Neuron (in vitro differentiated cells): ENCODE results near the gene SH3BP4.

Experiments
- H2AFZ ChIP-seq: one replicate; pipeline ENCODE4 v1.6.1; 2013; ENCODE audit warnings: low read depth, mild to moderate bottlenecking, inconsistent platforms, low read length, moderate library complexity
- H3K27me3 ChIP-seq: one replicate; pipeline ENCODE4 v1.6.1; 2013; ENCODE audit warnings: low read length; ENCODE audit not compliant: insufficient read depth
- H3K36me3 ChIP-seq: one replicate; pipeline ENCODE4 v1.6.1; 2013; ENCODE audit warnings: low read length; ENCODE audit not compliant: insufficient read depth
- H3K4me1 ChIP-seq: one replicate; pipeline ENCODE4 v1.6.1; 2013; ENCODE audit warnings: low read length; ENCODE audit not compliant: insufficient read depth
- H3K4me3 ChIP-seq: 2 replicates; pipeline ENCODE4 v1.5.1; 2013; ENCODE audit warnings: mild to moderate bottlenecking, low read length, moderate library complexity
- H3K9me3 ChIP-seq: one replicate; pipeline ENCODE4 v1.6.1; 2013; ENCODE audit warnings: low read length

SH3BP4 gene

DNA sequence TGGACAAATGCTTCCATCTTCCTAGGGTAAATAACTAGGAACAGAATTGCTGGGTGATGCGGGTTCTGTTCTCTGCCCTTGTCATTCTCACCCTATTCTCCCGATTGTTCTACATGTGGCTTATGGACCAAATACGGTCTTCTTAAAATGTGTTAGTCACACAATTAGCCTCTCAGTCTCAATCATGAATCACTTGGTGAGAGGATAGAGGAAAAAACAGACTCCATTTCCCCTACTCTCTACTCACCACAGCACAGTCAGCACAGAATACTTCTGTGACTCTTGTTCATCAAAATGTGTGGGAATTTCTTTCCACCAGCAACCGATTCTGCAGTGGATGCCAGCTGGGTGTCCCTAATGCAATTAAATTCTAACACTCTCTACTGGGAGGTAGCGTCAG, 125.2 kb downstream of the SH3BP4 start:
- no peaks in the 10 kb centered on the region for H3K27me3 ChIP-seq
- H3K4me1 ChIP-seq: peaks cover 15% of the 10 kb centered on the region
- H3K36me3 ChIP-seq: no peaks in the 10 kb centered on the region
- no peaks in the 10 kb centered on the region for H3K9me3 ChIP-seq
- H2AFZ ChIP-seq: no peak overlapping the region
- no peak overlapping the region for H3K4me3 ChIP-seq

DNA sequence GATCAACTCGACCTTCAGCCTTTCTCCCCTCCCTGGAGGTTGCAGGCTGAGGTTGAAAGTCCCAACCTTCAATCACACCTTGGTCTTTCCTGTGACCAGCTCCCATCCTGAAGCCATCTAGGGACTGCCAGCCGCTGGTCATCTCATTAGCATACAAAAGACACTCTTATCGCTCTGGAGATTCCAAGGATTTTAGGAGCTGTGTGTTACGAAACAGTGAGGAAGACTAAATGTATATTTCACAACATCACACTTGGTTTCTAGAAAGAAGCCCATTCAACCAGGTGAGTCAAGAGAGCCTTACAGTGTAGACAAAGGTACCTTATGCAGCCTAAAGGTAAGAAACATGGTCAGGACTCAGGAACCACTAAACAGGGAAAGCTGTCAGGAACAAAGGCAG, 126.4 kb downstream of the SH3BP4 start:
- Histone ChIP-seq H3K9me3 (no peaks in the 10 kb centered on the region), H3K4me3 (no peak overlapping the region), H2AFZ (no peak overlapping the region), H3K4me1 (peaks cover 11% of the 10 kb centered on the region), H3K36me3 (no peaks in the 10 kb centered on the region), H3K27me3 (no peaks in the 10 kb centered on the region)

DNA sequence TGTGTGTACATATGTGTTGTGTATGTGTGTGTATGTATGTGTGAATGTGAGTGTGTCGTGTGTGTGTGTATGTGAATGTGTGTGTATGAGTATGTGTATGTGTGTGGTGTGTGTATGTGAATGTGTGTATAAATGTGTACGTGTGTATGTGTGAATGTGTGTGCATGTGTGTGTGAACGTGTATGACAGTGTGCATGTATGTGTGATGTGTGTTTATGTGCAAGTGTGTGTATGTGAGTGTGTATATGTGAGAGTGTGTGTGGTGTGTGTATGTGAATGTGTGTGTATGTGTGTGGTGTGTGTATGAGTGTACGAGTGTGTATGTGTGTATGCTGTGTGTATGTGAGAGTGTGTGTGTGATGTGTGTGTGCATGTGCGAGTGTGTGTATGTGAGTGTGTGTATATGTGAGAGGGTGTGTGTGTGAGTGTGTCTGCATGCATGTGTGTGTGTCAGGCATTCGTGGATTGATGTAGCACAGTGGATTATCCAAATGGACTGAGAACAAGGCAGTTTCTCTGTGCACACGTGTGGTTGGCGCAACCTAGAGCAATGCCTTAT, 127.2 kb downstream of the SH3BP4 start:
- H3K27me3 ChIP-seq: no peaks in the 10 kb centered on the region
- H3K9me3 ChIP-seq: no peaks in the 10 kb centered on the region
- no peaks in the 10 kb centered on the region for H3K36me3 ChIP-seq
- peaks cover 3% of the 10 kb centered on the region for H3K4me1 ChIP-seq
- H3K4me3 ChIP-seq: no peak overlapping the region
- H2AFZ ChIP-seq: no peak overlapping the region

DNA sequence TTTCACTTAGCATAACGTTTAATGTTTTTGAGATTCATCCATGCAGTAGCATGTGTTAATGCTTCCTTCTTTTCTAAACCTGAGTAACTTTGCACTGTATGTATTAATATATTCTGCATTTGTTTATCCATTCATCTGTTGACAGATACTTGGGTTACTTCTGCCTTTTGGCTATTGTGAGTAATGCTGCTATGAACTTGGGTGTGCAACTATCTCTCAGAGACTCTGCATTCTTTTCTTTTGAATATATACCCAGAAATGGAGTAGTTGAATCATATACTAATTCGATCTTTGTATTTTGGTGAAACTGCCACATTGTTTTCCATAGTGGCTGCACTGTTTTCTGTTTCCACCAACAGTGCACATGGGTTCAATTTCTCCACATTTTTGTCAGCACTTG, 128.3 kb downstream of the SH3BP4 start:
- H3K27me3 ChIP-seq: no peaks in the 10 kb centered on the region
- H3K4me1 ChIP-seq: no peaks in the 10 kb centered on the region
- H3K4me3 ChIP-seq: no peak overlapping the region
- no peak overlapping the region for H2AFZ ChIP-seq
- H3K36me3 ChIP-seq: no peaks in the 10 kb centered on the region
- no peaks in the 10 kb centered on the region for H3K9me3 ChIP-seq

DNA sequence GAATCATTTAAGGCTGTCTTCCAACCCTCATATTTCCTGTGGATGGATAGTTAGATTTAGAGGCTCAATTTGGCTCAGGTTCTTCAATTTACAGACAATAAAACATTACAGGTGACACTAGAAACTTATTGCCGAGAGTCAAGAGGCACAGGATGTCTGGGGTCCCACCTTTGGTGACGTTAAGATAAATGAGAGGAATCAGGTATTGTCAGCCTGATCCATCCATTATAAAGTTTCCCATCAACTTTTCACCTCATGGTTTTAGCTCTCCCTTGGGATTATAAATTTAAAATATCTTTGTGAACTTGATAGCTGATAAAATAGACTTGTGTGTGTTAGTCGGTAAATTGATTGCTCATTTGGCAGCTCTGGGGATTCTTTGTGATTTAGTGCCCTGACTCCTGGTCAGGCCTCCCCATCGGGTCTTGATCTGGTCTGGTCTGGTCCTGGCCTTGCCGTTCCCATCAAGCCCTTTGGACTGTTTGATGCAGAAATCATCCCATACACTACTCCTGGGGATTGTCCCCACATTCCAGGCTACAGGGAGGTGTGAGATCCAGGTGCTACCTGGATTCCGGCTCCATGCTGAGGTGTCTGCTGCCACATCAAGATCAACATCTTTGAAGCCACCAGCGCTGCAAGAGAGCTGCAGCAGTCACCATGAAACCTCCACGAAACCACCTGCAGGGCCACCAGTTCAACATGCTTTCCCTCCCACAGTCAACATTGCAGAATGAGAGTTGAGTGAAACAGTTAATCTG, 130.9 kb downstream of the SH3BP4 start:
- no peaks in the 10 kb centered on the region for H3K36me3 ChIP-seq
- H3K4me3 ChIP-seq: no peak overlapping the region
- H2AFZ ChIP-seq: no peak overlapping the region
- no peaks in the 10 kb centered on the region for H3K9me3 ChIP-seq
- peaks cover 19% of the 10 kb centered on the region for H3K4me1 ChIP-seq
- no peaks in the 10 kb centered on the region for H3K27me3 ChIP-seq

DNA sequence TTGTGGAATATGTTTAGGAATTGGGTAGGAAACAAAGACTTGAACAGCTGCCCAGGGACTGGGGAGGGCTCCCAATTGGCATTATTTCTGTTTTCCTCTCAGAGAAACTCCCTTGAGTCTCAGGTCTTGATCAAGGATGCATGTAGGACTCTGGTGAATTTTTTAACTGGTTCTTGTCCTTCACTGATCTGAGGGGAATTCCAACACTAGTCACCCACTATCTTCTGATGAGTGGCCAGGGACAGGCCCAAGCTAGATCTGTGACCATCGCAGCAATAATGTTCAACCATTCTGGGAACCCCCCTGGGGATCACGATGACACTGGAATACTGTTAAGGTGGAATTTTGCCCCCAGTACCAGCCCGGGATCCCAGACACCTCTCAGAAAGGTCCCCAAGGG, 132.0 kb downstream of the SH3BP4 start:
- Histone ChIP-seq H3K9me3 (no peaks in the 10 kb centered on the region), H3K27me3 (no peaks in the 10 kb centered on the region), H3K4me3 (no peak overlapping the region), H3K4me1 (peaks cover 30% of the 10 kb centered on the region), H2AFZ (no peak overlapping the region), H3K36me3 (no peaks in the 10 kb centered on the region)

DNA sequence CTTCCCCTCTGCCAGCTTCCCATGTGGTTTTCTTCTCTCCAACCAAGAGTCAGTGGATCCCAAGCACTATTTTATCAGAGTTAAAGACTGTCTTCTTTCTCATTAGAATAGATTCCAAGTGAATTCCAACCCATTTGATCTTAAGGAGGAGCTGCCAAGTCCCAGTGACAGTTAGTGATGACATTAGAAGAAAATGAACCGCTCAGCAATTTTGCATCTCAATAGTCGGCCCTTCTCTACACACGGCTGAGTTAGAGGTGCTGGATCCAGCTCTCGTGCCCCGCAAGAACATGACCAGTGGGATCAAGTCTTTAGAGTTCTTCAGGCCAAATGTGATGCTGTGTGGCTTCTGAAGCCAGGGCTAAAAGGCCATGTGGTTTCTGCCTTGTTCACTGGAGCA, 132.6 kb downstream of the SH3BP4 start:
- no peaks in the 10 kb centered on the region for H3K9me3 ChIP-seq
- H3K36me3 ChIP-seq: no peaks in the 10 kb centered on the region
- no peak overlapping the region for H2AFZ ChIP-seq
- H3K27me3 ChIP-seq: no peaks in the 10 kb centered on the region
- peaks cover 36% of the 10 kb centered on the region for H3K4me1 ChIP-seq
- H3K4me3 ChIP-seq: no peak overlapping the region

DNA sequence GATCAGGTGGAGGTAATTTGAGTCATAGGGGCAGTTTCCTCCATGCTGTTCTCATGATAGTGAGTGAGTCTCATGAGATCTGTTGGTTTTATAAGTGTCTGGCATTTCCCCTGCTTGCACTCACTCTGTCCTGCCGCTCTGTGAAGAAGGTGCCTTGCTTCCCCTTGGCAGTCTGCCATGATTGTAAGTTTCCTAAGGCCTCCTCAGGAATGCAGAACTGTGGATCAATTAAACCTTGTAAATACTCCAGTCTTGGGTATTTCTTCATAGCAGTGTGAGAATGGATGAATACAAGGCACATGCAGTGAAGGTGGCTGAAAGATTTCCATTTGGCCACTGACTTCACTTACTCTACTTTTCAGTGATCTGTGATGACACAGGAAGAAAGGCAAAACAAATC, 133.7 kb downstream of the SH3BP4 start:
- no peaks in the 10 kb centered on the region for H3K9me3 ChIP-seq
- H3K4me1 ChIP-seq: peaks cover 39% of the 10 kb centered on the region
- no peak overlapping the region for H3K4me3 ChIP-seq
- no peaks in the 10 kb centered on the region for H3K36me3 ChIP-seq
- H2AFZ ChIP-seq: no peak overlapping the region
- H3K27me3 ChIP-seq: no peaks in the 10 kb centered on the region

DNA sequence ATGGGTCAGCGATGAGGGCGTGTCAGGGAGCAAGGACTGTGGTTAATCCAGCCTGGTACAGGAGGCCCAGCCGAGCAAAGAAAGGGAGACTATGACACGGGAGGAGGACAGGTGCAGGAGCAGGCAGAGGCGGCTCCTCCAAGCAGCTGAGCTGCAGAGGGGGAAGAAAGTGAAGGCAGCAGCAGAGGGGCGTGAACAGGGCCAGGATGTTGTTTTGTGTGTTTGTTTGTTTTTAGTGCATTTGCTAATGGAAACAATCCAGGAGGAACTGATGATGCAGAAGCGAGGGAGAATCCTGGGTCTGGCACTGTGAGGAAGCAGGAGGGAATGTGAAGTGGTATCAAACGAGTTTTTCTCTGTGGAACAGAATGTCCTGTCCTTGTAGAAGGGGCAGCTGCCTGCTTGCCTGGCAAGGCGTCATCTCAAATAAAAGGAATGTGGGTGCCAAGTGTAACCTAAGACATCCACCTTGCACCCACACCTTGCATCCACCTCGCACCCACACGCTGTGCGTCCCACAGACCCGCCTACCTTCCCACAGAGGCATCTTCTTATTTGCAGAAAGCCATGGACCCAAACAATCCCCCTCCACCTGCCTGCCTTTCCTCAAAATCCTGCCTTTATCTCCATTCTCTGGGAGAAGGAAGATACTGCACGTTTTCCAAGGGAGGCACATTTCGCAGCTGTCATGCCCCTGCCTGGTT, 134.8 kb downstream of the SH3BP4 start:
- peaks cover 39% of the 10 kb centered on the region for H3K4me1 ChIP-seq
- H3K4me3 ChIP-seq: no peak overlapping the region
- H2AFZ ChIP-seq: no peak overlapping the region
- no peaks in the 10 kb centered on the region for H3K9me3 ChIP-seq
- H3K36me3 ChIP-seq: no peaks in the 10 kb centered on the region
- no peaks in the 10 kb centered on the region for H3K27me3 ChIP-seq

DNA sequence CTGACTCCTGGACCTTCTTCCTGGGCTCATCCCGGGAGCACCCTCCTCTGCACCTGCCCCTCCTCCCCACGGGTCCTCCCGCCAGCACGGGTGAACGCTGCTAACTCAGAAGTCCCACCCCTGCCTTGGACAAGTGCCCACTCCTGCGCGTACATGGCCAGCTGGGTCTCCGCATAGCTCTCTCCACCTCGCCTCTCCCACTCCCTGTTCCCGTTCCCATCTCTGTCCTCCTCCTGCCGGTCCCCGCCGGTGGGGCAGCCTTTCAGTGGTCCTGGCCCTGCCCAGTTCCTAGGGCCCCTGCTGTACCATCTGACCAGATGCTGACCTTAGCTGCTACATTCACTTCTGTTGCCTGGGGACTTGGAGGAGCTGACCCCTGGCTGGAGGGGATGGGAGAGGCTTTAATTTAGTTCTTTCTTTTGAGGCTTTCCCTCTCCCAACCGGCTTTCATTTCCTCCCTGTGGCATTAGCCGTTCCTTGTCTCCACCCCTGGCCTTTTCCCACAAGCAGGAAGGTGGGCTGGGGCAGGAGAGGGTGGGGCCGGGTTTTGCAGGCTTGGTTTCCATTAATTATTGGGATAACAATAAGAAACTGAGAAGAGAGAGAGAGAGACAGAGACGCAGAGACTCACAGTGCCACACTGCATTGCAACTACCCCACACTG, 136.1 kb downstream of the SH3BP4 start:
- H3K27me3 ChIP-seq: no peaks in the 10 kb centered on the region
- peak overlapping the region; percentile 59 for H2AFZ ChIP-seq
- H3K36me3 ChIP-seq: no peaks in the 10 kb centered on the region
- no peaks in the 10 kb centered on the region for H3K9me3 ChIP-seq
- peaks cover 39% of the 10 kb centered on the region for H3K4me1 ChIP-seq
- H3K4me3 ChIP-seq: peak overlapping the region; percentile 11

DNA sequence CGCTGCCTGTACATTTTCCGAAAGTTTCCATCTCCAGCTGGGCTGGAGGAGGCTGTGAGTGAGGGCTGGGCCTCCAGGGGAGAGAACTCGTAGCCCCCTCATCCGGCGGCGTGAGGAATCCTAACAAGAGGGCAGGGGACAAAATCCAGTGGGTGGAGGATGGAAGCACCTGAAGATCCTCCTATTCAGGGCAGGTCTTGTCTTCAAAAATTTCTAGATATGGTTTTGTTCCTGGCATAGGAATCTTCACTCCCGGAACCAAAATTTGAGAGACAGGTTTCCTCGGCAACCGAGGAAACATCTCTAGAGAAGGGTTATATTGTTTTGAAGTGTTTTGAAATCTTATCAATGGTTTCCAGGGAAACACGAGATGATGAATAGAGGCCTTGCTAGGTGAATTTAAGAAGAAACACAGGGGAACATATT, 136.7 kb downstream of the SH3BP4 start:
- Histone ChIP-seq H3K36me3 (no peaks in the 10 kb centered on the region), H3K27me3 (no peaks in the 10 kb centered on the region), H3K4me3 (peak overlapping the region; percentile 11), H2AFZ (peak overlapping the region; percentile 59), H3K4me1 (peaks cover 39% of the 10 kb centered on the region), H3K9me3 (no peaks in the 10 kb centered on the region)

DNA sequence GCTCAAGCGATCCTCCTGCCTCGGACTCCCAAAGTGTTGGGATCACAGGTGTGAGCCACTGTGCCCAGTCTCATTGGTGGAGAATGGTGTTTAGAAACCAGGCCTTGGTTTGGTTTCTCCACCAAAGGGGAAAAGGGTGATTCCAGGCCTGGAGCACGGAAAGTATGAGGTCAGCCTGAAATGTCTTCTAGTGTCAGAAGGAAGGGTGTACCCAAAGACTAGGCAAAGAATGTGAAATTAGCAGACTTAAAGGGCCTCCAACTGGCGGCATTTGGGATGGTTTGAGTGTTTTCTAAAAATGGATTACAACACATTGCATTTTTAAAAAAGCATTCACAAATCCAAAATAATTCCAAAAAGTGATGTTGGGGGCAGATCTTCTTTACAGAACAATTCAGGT, 139.6 kb downstream of the SH3BP4 start:
- Histone ChIP-seq H3K9me3 (peaks cover 2% of the 10 kb centered on the region), H3K4me3 (no peak overlapping the region), H3K27me3 (no peaks in the 10 kb centered on the region), H2AFZ (no peak overlapping the region), H3K36me3 (no peaks in the 10 kb centered on the region), H3K4me1 (peaks cover 33% of the 10 kb centered on the region)

DNA sequence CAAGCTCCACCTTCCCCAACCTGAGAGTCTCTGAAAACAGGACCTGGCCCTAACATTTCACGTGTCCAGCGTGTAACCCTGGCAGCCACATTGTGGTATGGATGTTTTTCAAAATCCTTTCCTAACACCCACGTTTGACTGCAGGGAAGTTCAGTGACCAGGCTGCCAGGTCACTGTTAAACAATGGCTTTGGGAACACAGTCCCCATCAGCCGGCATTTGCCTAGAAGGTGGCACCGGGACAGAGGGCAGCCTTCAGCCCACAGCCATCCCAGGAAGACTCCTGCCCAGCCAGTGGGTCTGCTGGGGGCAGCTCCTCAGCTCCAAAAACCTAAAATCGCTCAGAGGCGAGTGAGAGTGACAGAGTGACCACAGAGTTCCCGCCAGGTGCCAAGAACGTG, 140.2 kb downstream of the SH3BP4 start:
- Histone ChIP-seq H3K4me3 (no peak overlapping the region), H3K9me3 (peaks cover 2% of the 10 kb centered on the region), H3K36me3 (no peaks in the 10 kb centered on the region), H3K27me3 (no peaks in the 10 kb centered on the region), H2AFZ (no peak overlapping the region), H3K4me1 (peaks cover 27% of the 10 kb centered on the region)
